Tongue (tissue), 2 donors: ENCODE data around the gene SNX22. TPM values are rescaled to one million over a fixed set of nuclear protein-coding genes. Genes with fewer than 3 reads are reported as not detected.

Source experiments
- DNase-seq: peaks from one replicate; pipeline ENCODE4 v3.0.0-alpha.2; 2015
- total RNA-seq: library from RNA; depleted of rRNA; stranded (reverse); fragments of >200 nt; gene quantifications from one replicate; pipeline ENCODE4 v1.2.3, GENCODE V29; 2014

SNX22 gene
- total RNA-seq, 1 donor from 2014 or later, result 1.7 TPM

DNA sequence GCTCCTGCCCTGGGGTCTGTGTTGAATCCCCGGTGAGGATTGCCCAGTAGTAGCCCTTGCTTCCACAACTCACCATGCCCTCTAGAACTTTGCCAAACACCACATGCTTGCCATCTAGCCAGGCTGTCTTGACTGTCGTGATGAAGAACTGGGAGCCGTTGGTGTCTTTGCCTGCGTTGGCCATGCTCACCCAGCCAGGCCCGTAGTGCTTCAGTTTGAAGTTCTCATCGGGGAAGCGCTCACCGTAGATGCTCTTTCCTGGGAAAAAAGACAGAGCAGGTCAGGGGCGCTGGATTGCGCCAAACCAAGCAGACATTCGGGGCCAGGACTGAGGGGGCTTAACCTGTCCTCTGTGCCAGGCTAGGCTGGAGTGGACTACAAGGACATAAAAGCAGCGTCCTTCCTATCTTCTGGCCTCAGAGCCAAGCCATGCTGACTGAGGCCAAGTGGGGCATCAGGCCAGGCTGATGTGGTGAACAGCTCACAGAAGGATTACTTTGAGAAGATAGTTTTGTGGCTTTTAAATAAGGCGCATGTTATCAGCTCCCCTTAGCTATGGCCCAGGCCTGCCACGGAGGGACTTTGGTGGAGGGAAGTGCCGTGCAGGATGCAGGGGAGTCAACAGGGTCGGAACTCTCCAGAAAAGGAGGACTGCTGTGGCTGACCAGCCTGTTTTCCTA, 5.3 kb downstream of the SNX22 start:
- DNase-seq, result no peak

DNA sequence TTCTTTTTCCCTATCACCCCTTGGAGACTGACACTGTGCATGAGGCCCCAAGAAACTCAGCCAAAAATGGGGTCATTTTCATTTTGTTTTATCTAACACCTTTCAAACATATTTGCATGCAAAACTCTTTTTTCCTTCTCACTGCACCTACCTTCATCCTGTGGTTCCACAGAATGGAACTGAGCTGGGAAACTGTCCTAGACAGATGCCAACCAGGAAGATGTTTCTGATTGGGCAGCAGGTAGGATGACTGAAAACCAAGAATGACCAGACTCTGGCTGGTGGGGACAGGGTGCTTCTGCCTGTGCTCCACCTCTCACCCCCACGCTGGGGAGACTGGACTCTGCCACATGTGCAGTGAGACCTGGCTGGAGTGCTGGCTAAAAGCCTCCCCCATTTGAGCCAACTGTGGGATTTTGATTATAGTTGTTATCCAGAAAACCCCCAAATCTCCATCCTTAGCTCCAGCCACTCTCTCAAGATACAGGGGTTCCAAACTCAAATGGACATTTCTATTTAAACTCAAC, 6.1 kb downstream of the SNX22 start:
- no peak for DNase-seq

DNA sequence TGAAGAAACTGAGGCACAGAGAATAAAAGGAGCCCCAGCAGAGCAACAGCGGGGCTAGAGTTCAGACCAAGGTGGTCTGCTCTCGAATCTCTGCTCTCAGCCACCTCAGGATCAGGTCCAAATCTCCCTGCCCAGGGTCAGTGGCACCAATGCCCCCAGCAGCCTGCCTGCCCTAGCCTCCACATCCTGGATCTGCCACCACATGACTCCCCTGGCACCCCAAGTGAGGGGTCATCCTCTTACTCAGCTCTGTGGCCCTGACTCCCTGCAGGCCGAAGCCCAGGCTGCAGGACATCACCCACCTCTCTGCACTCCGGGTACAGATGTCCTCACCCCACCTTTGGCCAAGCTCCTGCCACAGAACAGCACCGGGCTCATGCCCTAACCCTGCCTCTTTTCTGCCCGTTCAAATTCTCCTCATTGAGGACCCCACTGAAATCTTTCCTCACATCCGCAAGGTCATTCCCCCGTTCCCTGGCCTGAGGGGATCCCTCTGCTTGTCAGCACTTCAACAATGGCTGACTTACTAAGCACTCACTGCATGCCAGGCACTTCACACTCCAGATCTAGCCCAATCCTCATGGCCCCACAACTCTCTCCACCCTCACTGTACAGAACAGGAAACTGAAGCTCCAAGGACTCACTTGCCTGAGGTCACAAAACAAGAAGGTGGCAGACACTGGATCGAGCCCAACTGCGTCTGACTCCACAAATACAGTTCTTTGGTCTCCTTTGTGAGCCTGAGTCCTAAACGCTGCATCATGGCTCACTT, 7.0 kb downstream of the SNX22 start:
- DNase-seq, result no peak

GRCh38 chr15:64161688-64162477, 10.4 kb downstream of the SNX22 start:
- no peak for DNase-seq

- DNase-seq, result no peak
Observed at GRCh38 chr15:64162478-64162868, 10.9 kb downstream of the SNX22 start.

- peak; percentile 98 for DNase-seq
Observed at GRCh38 chr15:64162869-64163658, 11.5 kb downstream of the SNX22 start, which contains the start of gene PPIB. Gene PPIB (minus strand): TSS chr15:64163022. CDS start chr15:64162986, 36 bp downstream.

DNA sequence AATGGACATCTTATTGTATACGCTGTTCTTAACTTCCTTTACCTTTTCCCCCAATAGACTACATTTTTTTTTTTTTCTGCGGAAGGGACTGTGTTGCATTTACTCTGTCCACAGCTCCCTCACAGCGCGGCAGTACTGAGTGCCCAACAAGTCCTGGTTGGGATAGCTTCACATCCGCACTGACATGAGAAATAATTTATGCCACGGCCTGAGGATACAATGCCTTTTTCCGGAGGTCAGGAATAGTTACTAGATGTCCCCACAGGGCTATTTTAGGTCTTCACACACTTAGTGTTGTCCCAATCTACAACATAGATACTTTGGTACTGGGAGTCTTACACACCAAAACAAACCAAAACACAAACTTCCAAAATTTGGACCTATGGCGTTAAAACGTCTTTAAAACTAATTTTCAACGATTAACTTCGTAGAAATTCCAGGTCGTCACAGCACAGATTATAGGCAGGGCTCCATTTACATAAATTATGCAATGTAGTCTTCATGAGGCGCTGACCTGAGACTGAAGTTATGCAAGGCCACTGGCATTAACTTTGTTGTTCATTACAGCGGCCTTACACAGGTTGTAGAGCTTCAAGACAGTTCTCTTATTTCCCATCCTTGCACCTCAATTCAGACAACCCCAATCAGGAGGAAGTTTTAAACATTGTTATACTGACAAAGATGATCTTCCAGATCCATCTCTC, 12.3 kb downstream of the SNX22 start:
- DNase-seq, result no peak

DNA sequence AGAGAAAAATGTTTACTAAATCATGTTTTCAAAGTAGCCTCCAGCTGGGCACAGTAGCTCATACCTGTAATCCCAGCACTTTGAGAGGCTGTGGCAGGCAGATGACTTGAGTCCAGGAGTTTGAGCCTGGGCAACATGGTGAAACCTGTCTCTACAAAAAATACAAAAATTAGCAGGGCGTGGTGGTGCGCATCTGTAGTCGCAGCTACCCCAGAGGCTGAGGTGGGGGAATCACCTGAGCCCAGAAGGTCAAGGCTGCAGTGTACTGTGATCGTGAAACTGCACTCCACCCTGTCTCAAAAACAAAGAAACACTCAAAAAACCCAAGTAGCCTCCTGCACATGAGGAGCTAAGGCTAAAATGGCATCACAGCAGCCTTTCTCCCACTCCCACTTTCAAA, 12.9 kb downstream of the SNX22 start:
- DNase-seq, result no peak

DNA sequence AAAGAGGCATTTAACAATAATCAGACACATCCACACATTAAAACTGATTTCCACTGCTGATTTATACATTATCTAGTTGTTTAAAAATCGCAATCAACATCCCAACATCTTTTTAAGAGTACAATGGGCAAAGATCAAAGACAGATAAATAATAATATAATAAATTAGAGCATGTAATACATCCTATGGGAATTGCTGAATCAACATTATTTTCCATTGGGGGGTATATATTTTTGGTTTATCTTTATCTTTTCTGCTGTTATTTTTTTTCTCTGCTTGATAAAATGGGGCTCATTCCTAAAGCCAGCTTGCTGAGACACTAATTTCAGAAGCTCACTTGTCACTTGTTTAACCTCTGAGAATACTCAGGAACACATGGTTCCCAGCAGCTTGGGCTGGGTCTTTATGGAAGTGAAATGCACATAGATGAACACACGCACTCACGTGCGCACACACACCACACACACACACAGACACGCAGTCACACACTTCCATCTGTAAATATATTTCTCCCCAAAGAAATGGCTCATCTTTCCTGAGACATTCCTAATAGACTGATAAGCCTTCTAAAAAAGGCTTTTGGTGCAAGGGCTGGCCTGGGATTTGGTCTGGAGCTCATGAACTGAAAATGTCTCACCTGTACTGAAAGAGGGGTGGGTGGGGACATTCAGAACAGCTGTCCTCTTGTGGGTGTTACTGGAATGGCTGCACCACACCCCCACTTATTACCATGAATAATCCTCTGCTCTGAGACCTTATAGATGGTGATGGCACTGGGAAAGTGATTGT, 14.8 kb downstream of the SNX22 start:
- DNase-seq, result peak; percentile 25

GRCh38 chr15:64180235-64180824, 28.8 kb downstream of the SNX22 start:
- DNase-seq, result peak; percentile 15

GRCh38 chr15:64182859-64183370, 31.4 kb downstream of the SNX22 start:
- DNase-seq, result no peak

GRCh38 chr15:64185146-64185911, 33.8 kb downstream of the SNX22 start:
- DNase-seq, result no peak

DNA sequence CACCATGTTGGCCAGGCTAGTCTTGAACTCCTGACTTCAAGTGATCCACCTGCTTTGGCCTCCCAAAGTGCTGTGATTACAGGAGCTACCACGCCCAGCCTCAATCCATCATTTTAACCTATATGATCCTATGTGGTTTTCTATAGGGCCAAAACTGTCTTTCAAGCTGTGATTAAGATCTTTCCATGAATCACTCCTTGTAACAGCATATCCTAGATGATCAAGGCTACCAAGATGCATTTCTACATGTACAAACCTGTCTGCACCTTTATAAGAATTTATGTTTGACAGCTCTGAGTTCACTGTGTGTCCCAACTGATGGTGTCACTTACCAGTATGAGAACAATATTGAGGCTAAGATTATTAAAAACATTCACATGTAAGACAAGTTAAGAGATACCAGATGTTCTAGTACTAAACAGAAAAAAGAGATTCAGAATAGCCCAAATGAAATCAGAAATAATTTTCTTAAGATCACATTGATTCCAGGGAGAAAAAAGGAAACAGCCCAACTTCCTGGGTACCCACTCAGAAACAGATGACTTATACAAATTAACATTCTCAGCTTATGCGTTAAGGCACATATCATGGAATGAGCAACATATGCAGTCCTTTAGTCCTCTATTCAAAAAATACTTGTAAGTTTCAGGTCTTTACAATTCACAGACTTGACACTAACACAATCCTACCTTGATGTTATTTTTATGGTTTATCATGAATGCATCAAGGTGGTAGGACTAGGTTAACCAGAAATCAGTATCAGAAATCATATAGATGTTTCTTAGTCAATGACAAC, 36.1 kb downstream of the SNX22 start:
- no peak for DNase-seq

- no peak for DNase-seq
Observed at GRCh38 chr15:64191971-64192830, 40.7 kb downstream of the SNX22 start.

DNA sequence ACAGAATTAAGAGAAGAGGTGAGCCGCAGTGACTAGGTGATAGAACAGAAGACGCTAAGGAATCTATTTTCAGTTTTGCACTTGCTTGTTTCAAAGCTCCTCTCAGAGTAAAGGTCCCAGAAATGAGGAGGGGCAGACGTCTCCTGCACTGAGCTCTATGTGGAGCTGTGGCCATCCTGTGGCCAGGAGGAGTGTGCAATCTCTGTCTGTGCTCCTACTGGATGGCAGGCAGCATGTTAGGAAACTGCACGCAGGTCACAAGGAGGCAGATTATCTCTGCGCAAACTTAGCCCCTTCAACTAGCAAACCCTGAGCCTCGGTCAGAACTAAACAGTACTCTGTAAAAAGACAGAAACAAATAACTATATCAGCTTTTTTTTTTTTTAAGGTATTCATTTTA, 42.4 kb downstream of the SNX22 start:
- no peak for DNase-seq

DNA sequence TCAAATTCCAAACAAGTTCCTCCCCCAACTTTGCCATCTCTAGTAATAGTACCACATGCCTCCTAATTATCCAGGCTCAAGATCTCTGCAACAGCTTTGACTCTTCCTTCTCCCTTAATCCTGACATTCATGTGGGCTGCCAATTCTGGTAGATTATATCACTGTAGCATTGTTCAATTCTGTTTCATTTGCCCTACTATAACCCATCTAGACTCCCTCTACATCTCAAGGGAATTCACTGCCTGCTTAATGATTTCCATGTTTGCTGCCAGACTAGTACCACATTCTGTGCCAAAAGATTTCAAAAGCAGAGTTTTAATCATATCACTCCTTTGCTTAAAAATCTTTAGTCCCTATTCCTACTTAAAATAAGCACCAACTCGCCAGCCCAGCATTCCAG, 45.9 kb downstream of the SNX22 start:
- no peak for DNase-seq

DNA sequence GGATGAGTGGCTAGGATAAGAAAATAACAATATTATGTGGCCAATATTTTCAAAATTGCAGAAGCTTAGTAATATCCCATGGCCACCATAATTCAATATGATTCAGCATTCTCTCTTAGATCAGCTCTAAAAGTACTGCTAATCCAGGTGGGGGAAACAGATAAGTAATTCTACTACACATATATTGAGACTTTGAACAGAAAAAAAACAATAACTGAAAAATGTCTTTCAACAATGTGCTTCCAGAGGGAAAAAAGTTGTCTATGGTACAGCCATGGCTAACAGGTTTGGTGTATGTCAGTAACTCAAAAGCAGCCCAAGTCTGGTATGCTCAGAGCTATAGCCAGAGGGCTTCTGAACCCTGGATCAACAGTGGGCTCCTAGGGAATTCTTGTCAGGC, 53.7 kb downstream of the SNX22 start:
- DNase-seq, result no peak
